ENCODE results near the gene KATNB1.
"Not testable (repeated sequence)": the region's sequence is repeated elsewhere in the genome, so short reads cannot be mapped to it uniquely, and the experiment has no call there.

Gene KATNB1

DNA sequence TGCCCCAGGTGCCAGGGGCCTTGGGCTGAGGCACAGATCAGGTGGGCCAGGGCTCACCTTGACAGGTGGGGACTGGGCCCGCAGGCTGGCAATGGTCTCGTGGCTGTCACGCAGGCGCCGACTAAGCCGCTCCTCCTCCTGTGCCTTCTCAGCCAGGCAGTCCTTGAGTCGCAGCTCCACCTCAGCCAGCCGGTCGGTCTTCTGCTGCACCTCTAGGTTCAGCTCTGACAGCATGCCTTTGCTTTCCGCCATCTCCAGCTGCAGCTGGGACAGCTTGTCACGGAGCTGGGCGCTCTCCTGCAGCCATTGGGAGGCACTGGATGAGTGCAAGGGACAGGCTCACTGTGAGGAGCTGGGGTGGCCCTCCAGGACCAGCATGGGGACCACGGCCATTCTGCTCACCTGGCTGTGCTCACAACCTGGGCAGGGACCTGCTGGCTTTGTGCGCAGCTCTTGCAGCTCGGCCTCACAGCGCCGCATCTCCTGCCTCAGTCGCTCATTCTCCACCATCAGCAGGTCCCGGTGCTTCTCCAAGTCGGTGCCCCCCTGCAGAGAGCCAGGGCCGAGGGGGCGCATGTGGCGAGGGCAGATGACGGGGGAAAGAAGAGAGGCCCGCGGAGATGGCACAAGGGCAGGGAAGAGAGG lies 35.7 kb downstream of the KATNB1 start:
- DNase-seq (ENCODE audit: low spot score): no peak

DNA sequence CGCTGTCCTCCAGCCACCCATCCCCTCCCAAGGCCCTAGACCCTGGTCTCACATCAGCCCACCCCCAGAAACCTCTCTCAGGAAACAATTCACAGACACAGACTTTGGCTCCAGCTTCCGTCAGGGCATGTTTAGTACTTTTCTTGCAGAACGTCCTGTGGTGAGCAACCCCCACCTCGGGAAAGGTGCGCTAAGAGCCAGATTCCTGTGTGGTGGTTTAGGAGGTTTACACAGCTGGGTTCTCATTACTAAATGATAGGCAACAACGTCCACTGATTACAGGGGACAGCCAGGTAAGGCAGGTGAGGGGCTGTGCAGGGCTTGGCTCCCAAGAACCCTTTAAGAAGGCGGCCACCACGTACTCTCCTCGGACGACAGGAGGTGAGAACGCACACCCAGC lies 37.4 kb downstream of the KATNB1 start:
- DNase-seq (ENCODE audit: low spot score): no peak

GRCh38 chr16:57773655-57774295 lies 38.2 kb downstream of the KATNB1 start:
- no peak for DNase-seq (ENCODE audit: low spot score)

DNA sequence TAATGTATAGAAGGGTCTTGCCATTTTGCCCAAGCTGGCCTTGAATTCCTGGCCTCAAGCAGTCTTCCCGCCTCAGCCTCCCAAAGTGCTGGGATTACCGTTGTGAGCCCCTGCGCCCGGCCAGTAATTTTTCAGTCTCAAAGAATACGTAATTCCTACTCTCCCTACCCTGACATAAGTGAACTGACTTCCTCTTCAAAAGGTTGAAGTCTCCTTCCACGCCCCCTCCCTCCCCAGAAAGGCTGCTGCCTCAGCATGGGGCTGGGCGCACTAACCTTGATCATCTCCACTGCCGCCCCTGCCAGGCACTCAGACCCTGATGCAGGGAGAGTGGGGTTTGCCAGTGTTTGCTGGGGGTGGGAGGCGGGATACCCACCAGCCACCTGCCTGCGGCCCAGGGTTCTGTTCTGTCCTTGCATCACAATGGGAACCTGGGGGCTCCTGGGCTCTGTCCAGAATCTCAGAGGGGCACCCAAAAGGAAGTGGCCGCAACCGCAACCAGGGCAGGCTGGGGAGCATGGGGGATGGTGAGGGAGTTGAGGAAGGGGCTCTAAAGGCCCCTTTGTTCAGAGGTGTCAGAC lies 39.2 kb downstream of the KATNB1 start:
- DNase-seq (ENCODE audit: low spot score): no peak

DNA sequence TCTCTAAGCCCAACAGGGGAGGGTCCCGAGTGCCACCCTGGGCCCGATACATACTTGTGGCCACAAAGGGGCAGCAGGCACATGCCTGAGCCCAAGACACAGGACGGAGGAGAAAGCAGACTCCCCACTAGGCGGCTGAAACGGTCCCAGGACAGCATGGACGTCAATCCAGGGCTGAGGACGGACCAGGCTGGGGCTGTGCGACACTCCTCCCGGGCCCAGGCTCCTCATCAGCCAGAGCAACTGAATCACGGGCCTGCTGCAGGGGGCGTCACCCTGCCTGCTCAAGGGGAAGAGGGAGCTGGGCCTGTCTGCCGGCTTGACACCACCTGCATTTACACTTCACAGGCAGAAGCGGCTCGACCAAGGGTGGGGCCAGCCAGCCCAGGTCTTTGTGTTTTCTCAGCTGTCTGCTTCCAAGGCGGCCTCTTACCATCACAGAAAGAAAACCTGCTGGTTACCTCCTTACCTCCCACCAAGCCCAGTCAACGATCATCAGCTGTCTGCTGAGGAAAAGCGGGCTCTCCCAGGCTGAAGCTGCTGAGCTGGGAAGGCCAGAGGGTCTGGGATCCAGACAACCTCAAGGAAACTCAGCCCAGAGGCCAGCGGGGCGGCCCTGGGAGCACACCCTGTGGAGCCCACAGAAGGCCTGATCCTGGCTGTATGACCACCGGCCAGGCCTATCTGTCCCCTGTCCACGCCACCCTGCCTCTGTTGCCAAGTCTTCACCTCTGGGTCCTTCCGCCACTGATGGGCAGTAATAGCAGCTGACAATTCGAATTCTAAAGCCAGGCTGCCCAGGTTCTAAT lies 40.3 kb downstream of the KATNB1 start:
- no peak for DNase-seq (ENCODE audit: low spot score)

DNA sequence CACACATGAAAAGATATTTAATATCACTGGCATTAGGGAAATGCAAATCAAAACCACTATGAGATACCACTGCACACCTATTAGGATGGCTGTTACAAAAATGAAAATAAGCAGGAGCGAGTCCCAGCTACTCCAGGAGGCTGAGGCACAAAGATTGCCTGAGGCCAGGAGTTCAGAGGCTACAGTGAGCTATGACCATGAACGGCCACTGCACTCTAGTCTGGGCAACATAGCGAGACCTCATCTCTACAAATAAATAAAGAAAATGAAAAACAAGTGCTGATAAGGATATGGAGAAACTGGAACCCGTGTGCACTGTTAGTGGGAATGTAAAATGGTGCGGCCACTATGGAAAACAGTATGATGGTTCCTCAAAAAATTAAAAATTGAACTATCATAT lies 43.1 kb downstream of the KATNB1 start:
- no peak for DNase-seq (ENCODE audit: low spot score)

DNA sequence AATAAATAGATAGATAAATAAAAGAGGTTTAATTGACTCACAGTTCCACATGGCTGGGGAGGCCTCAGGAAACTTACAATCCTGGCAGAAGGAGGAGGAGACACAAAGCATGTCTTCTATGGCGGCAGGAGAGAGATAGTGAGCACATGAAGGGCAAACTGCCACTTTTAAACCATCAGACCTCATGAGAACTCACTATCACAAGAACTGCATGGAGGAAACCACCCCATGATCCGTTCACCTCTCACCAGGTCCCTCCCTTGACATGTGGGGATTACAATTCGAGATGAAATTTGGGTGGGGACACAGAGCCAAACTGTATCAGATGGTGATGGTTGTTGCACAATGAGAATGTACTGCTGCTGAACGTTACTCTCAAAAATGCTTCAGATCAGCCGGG lies 44.3 kb downstream of the KATNB1 start:
- DNase-seq (ENCODE audit: low spot score): not testable (repeated sequence)

DNA sequence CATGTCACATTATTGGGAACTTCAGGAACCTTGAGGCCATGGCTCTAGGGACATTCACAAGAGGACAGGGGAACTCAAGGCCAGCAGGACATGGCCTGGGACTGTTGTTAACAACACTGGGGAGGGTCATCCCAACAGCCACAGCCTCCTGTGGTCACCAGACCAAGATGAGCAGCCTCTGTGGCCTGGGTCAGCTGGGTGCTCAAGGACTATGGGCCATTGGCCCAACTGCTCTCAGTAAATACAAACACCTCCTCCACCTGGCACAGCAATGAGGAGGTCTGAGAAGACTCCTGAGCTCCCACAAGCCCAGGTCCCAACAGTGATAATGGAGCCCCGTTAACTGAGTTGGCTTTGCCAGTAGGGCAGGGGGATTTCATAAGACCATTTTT lies 45.8 kb downstream of the KATNB1 start:
- no peak for DNase-seq (ENCODE audit: low spot score)

- peak; percentile 31 for DNase-seq (ENCODE audit: low spot score)
Measured at GRCh38 chr16:57781741-57782606, 46.4 kb downstream of the KATNB1 start.

- not testable (repeated sequence) for DNase-seq (ENCODE audit: low spot score)
Measured at GRCh38 chr16:57782607-57783055, 47.1 kb downstream of the KATNB1 start.

GRCh38 chr16:57783116-57783515 lies 47.5 kb downstream of the KATNB1 start:
- no peak for DNase-seq (ENCODE audit: low spot score)

DNA sequence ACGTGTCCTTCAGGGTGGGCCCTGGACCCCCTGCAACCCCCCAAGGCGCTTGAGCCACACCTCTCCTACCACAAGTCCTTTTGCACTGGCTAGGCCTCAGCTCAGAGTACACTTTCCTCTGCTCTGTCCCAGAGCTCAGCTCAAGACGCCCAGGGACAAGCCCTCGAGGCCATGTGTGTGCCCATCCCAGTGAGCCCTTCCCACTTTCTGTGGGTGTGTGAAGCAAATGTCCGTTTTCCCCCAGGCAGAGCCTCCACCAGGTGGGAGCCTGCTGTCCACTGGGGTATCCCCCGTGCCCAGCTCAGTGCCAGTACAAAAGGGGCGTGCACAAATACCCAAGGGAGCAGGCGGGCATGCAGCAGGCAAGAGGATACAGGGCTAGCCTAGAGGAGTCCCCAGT lies 48.3 kb downstream of the KATNB1 start:
- DNase-seq (ENCODE audit: low spot score): no peak

GRCh38 chr16:57784334-57784733 lies 48.8 kb downstream of the KATNB1 start:
- DNase-seq (ENCODE audit: low spot score): no peak

- DNase-seq (ENCODE audit: low spot score): no peak
Measured at GRCh38 chr16:57785385-57785784, 49.8 kb downstream of the KATNB1 start.

GRCh38 chr16:57785924-57786323 lies 50.4 kb downstream of the KATNB1 start:
- no peak for DNase-seq (ENCODE audit: low spot score)

- DNase-seq (ENCODE audit: low spot score): no peak
Measured at GRCh38 chr16:57786632-57787518, 51.3 kb downstream of the KATNB1 start.

GRCh38 chr16:57787519-57787905 lies 51.9 kb downstream of the KATNB1 start:
- DNase-seq (ENCODE audit: low spot score): no peak

GRCh38 chr16:57788252-57788841 lies 52.8 kb downstream of the KATNB1 start:
- no peak for DNase-seq (ENCODE audit: low spot score)

GRCh38 chr16:57788951-57789350 lies 53.4 kb downstream of the KATNB1 start:
- DNase-seq (ENCODE audit: low spot score): no peak

- peak; percentile 47 for DNase-seq (ENCODE audit: low spot score)
Measured at GRCh38 chr16:57791195-57791892, 55.8 kb downstream of the KATNB1 start.

Measured in HuH-7.5 (cell line).